ENCODE data around the gene AP2A2.

- TF ChIP-seq POLR2A (IDR thresholded peaks at IDR 0.05; ENCODE audit: low read depth) (no peak), CTCF (IDR thresholded peaks at IDR 0.05) (no peak), EP300 (IDR thresholded peaks at IDR 0.05) (no peak)
These were observed 759 bp downstream of the AP2A2 start for GRCh38 chr11:926341-926916.
